G401.6 (cell line): ENCODE measurements around the gene TLR3.
A peak's percentile ranks its signal among the peaks of the same experiment; 100 is the strongest.

Experiments used
- FAIRE-seq: peaks from 2 replicates; lab custom pipeline; 2012; peaks lifted over from hg19 to GRCh38; lab: Jason Lieb, UNC

TLR3 gene

GRCh38 chr4:186105647-186106321, 36.8 kb downstream of the TLR3 start:
- no peak for FAIRE-seq

- no peak for FAIRE-seq
Measured at GRCh38 chr4:186107947-186108346, 39.0 kb downstream of the TLR3 start.

- no peak for FAIRE-seq
Measured at GRCh38 chr4:186108391-186108790, 39.4 kb downstream of the TLR3 start.

GRCh38 chr4:186109245-186109644, 40.3 kb downstream of the TLR3 start:
- FAIRE-seq, result no peak

- FAIRE-seq, result no peak
Measured at GRCh38 chr4:186116697-186117096, 47.7 kb downstream of the TLR3 start.

- FAIRE-seq, result no peak
Measured at GRCh38 chr4:186118582-186118981, 49.6 kb downstream of the TLR3 start.

GRCh38 chr4:186121057-186121456, 52.1 kb downstream of the TLR3 start:
- peak; percentile 19 for FAIRE-seq

- FAIRE-seq, result no peak
Measured at GRCh38 chr4:186128842-186129241, 59.9 kb downstream of the TLR3 start.

- no peak for FAIRE-seq
Measured at GRCh38 chr4:186131935-186132334, 63.0 kb downstream of the TLR3 start.

GRCh38 chr4:186132577-186133242, 63.8 kb downstream of the TLR3 start:
- no peak for FAIRE-seq

GRCh38 chr4:186134257-186134656, 65.3 kb downstream of the TLR3 start:
- no peak for FAIRE-seq

- no peak for FAIRE-seq
Measured at GRCh38 chr4:186134861-186135260, 65.9 kb downstream of the TLR3 start.

GRCh38 chr4:186137196-186137794, 68.3 kb downstream of the TLR3 start:
- FAIRE-seq, result peak; percentile 88
